C4-2B (cell line): ENCODE measurements around the gene SERPINE3.

Experiments used
- ZFX ChIP-seq: fragments of 450-650 bp; IDR thresholded peaks from 2 replicates; pipeline ENCODE4 v1.6.1; 2017
- TF ChIP-seq, protein P1 (sequence below): fragments of 450-650 bp; conservative IDR thresholded peaks from 2 replicates; pipeline ENCODE4 v1.5.1; 2017; ENCODE audit warnings: mild to moderate bottlenecking

- TF ChIP-seq, protein P1, sequence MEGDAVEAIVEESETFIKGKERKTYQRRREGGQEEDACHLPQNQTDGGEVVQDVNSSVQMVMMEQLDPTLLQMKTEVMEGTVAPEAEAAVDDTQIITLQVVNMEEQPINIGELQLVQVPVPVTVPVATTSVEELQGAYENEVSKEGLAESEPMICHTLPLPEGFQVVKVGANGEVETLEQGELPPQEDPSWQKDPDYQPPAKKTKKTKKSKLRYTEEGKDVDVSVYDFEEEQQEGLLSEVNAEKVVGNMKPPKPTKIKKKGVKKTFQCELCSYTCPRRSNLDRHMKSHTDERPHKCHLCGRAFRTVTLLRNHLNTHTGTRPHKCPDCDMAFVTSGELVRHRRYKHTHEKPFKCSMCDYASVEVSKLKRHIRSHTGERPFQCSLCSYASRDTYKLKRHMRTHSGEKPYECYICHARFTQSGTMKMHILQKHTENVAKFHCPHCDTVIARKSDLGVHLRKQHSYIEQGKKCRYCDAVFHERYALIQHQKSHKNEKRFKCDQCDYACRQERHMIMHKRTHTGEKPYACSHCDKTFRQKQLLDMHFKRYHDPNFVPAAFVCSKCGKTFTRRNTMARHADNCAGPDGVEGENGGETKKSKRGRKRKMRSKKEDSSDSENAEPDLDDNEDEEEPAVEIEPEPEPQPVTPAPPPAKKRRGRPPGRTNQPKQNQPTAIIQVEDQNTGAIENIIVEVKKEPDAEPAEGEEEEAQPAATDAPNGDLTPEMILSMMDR, result no peak
- no peak for TF ChIP-seq ZFX
Measured at GRCh38 chr13:51357928-51358595, 18.6 kb downstream of the SERPINE3 start.
